Stimulated activated CD8-positive, alpha-beta memory T cell treated with anti-CD3 and anti-CD28 coated beads, Interleukin-15, amount 100 ng/mL, for 4 hours (primary cell): ENCODE measurements around the gene CCL7.
"Not testable (repeated sequence)": the region's sequence is repeated elsewhere in the genome, so short reads cannot be mapped to it uniquely, and the experiment has no call there.

ENCODE experiments used
- DNase-seq, 2 donors: peaks; one replicate each; pipeline ENCODE4 v3.0.0-alpha.2; 2020; ENCODE audit warnings: low read depth in 2 of 2

CCL7 gene

DNA sequence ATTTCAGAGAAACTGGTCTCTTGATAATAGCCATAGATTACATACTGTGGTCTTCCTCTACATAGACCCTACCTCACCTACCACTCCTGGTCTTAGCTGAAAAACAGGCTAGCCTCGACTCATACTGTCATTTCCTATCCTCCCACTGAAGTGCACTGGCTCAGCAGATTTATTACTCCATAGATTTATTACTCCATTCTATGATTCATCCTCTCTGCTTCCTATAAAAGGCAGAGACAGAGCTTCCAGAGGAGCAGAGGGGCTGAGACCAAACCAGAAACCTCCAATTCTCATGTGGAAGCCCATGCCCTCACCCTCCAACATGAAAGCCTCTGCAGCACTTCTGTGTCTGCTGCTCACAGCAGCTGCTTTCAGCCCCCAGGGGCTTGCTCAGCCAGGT lies at the start of gene CCL7:
Gene CCL7 (plus strand): TSS at position 253 of the 400 bp plus-strand sequence. CDS start 70 bp downstream, at position 323.
- no peak for DNase-seq

GRCh38 chr17:34220752-34221395 lies 49.1 kb upstream of the CCL7 start:
- DNase-seq, result no peak

- DNase-seq, result no peak
Measured at GRCh38 chr17:34221411-34221810, 48.6 kb upstream of the CCL7 start.

DNA sequence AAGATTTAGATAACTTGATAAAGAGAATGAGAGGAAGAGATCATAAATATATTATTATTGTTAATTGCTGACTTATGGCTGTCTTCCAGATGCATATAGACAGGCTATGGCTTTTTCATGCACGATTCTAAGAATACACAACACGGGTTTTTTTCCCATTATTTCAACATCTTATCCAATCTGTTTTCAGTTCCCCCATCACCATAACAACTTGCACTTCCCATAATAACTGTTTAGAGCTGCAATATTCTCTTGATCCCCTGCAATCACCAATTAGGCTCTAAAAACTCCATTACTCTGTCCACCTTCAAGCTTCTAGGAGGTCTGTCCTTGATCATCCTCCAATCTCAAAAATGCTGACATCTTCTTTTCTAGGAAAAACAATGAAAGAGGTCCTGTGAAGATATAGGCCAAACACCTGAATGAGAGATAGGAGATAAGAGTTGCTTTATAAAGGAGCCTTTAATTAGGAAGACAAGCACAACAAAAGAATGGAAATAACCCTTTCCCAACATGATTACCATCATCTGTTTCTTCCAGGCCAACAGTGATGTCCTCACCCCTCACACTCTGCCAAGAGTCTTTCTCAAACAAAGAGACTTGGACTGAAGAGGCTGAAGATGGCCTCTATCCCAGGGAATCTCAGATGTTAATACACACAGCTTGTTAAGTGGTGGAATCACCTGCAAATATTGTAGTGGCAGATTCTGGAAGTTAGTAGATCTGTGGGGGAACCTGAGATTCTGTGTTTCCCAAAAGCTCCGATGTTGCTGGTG lies 47.1 kb upstream of the CCL7 start:
- no peak for DNase-seq

GRCh38 chr17:34225046-34225445 lies 45.0 kb upstream of the CCL7 start:
- no peak for DNase-seq

DNA sequence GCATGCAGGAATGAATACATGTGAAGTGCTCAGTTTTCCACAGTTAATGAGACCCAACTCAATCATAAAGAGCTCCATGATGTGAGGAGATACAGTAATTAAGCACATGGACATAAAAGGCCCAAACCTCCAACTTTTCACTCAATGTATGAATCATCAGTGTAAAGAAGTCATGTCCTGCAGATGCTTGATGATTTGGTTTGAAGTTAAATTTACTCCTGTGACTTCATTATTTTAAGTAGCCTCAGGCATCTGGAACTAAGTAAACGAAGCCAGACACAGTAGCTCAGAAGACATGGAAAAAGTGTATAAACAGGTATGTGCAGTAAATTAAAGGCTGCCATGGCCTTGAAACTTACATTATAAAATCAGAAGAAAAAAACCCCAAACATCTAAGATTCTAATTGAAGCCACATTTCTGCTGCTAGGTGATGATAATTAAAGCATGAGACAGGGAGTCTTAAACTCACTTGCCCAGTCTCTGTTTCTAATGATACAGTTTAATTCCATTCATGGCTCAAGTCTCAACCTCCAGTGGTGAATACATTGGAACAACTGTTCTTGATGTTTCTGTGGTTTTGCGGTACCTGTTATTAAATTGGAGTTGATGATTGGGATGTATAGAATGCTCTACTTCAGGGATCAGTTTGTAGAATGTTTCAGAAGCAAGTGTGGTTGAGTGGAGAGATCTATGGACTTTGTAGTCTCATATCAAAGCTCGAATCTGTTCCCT lies 43.8 kb upstream of the CCL7 start:
- DNase-seq, result no peak

DNA sequence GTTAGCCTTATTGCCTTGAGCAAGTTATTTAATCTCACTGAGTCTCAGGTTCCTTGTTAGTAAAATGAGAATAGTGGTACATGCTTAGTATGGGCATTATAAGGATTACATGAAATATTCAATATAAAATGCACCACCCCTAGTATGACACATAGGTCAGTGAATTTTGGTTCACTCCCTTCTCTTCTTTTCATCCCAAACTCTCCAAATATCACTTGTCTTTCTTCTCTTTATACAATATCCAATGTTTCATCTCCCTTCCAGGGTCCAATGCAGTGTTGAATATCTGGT lies 43.3 kb upstream of the CCL7 start:
- no peak for DNase-seq

- not testable (repeated sequence) for DNase-seq
Measured at GRCh38 chr17:34227293-34227692, 42.7 kb upstream of the CCL7 start.

DNA sequence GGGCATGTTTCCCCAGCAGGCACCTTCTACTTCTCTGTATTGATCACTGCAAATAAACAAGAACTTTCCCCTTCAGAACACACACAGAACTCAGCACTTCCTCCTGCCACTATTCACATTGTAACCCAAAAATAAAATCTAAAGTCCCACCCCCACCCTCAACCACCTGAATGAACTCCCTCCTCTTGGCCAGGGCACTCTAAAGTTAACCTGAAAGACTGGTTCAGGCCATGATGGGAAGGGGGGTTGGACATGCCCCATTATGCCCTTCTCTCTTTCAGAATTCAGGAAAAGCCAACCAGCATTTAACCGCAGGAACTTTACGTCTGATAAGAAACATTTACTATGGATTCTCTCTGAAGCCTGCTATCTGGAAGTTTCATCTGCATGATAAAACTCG lies 42.3 kb upstream of the CCL7 start:
- no peak for DNase-seq

DNA sequence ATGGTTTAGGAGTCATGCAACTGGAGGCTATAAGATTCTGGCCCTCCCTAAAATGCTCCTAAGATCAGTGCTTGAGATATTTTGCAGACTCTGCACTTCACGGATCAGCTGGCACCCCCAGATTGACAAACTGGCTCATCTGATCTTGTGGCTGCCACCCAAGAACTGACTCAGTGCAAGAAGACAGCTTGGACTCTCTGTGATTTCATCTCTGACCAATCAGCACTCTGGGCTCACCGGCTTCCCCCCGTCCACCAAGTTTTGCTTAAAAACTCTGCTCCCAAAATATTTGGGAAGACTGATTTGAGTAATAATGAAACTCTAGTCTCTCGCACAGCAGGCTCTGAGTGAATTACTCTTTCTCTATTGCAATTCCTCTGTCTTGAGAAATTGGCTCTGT lies 41.2 kb upstream of the CCL7 start:
- no peak for DNase-seq

GRCh38 chr17:34230342-34230741 lies 39.7 kb upstream of the CCL7 start:
- no peak for DNase-seq

DNA sequence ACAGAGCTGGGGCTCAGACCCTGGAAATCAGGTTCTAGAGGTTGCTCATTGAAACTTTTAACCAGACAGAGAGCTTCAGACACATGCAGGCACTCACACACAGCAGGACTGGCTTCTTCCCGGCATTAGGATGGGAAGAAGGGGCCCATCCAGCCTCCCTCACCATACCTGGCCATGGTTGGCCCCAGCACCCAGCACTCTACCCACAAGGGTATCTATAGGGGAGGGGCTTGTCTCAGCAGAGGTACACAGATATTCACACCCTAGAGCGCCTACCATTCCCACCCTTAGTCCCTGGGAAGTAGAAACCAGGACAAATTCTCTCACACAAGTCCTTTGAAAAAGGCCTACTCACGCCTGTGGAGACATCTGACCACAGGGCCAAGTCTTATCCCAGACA lies 35.4 kb upstream of the CCL7 start:
- DNase-seq, result no peak

- DNase-seq, result no peak
Measured at GRCh38 chr17:34235389-34236028, 34.5 kb upstream of the CCL7 start.

DNA sequence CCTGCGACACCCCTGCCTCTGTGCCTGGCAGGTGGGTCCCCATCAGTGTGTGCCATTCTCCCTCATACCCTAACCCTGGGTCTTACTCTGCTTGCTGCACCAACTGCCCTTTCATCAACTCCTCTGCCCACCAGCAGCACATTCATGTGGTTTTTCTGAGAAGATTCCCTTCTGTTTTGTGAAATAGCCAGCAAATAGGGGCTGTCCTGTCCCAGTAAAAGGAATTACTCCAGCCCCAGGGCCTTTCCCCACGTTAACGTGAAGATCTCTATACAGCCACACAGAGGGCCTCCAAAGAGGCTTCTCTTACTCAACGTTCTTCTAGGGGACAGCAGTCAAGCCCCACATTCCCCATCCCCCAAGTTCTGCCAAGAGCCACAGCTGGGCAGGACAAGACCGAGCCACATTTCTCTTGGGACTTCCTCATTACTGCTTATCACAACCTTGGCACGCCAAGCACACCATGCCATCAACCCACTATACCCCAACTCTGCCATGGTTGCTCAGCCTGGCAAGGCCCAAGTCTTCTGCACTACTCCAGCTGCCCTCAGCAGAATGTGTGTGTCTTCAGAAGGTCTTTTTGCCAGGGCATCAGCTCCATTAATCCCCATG lies 33.6 kb upstream of the CCL7 start:
- DNase-seq, result no peak

GRCh38 chr17:34237458-34237857 lies 32.6 kb upstream of the CCL7 start:
- no peak for DNase-seq

- no peak for DNase-seq
Measured at GRCh38 chr17:34241062-34241461, 29.0 kb upstream of the CCL7 start.

DNA sequence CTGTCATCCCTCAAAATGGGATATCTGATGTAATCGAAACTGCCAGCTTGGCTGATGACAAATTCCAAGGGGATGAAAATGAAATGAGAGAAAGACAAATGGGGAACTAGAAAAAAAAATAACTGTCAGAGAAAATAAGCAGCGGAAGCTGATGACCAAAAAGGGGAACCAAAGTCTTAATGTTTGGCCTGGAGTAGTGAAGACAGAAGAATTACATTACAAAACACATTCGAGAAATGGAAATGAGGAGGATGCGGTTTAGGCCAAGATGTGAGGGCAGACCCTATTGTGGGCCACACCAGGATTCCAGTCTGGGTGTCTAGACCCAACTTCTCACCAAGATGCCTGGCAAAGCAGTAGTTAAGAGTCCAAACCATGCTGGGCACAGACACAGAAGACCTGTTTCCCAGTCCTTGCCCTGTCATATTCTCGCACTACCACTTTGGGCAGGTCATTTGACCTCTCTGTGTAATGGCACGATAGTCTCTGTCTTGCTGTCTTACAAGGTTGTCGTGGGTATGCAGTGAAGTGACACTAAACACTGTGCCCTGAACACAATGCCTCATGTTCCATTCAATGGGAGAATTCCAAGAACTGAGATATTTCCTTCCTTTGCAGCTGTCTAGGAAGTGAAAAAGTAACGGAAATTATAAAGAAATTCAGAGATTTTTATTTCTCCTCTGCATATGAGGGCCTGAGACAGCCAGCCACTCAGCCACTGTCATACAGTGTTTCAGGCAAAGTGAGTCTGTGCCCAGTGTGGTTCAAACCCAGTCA lies 27.2 kb upstream of the CCL7 start:
- no peak for DNase-seq

DNA sequence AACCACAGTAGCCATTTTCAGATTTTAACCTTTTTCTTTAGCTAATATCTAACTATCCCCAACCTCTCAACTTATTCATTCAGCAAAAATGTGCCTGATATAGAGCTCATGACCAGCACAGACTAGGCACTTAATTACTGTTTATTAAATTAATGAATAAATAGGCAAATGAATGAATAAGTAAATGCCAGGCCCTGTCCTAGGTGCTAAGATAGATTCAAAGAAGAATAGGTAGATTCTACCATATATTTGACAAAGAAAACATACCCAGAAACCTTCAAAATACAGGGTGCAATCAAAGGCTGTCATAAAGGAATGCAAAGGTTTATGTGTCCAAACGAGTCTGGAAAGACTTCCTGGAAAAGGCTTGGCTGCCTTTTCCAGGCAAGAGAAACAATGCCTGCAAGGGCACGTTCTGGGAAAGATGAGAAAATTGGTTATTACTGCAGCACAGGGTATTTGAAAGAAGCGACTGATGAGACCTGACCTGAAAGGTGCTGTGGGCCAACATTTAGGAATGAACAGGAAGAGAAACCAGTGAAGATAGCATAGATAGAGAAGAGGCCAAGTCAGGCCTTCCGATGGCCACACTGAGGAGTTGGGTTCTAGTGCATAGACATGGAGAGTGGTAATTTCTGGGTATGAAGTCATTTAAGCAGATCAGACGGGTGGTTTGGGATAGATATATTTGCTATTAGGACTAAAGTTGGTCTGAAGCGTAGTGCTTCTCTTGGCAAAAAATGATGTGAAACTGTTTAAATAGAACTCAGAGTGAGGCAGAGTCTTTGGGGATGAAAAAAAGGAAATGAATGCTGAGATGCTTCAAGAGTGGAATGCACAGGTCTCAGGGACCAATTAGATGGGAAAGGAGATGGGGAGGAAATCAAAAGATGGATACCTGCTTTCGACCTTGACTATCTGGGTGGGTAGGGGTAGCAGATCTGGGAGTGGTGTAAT lies 26.4 kb upstream of the CCL7 start:
- no peak for DNase-seq

GRCh38 chr17:34245351-34245905 lies 24.6 kb upstream of the CCL7 start:
- no peak for DNase-seq

- DNase-seq, result no peak
Measured at GRCh38 chr17:34246446-34246845, 23.6 kb upstream of the CCL7 start.
